Mucosa of descending colon (tissue), 3 donors: ENCODE data around the gene RB1. TPM values are rescaled to one million over a fixed set of nuclear protein-coding genes. Genes with fewer than 3 reads are reported as not detected.

Experiments
- ATAC-seq: fragments of 200-7000 bp; cut with Tn5 transposase; one replicate; pipeline ENCODE4 v1.9.1; 2020; ENCODE audit warnings: mild to moderate bottlenecking, moderate library complexity
- DNase-seq, 3 donors: peaks; one replicate each; pipeline ENCODE4 v3.0.0-alpha.2; 2020
- H3K36me3 ChIP-seq: fragments of 200-600 bp; one replicate; pipeline ENCODE4 v1.8.0; 2021; ENCODE audit warnings: low read depth, mild to moderate bottlenecking
- H3K4me1 ChIP-seq: fragments of 200-600 bp; one replicate; pipeline ENCODE4 v1.8.0; 2021; ENCODE audit warnings: low read depth, mild to moderate bottlenecking
- H3K4me3 ChIP-seq: fragments of 200-600 bp; one replicate; pipeline ENCODE4 v1.8.0; 2021; ENCODE audit warnings: mild to moderate bottlenecking
- H3K9me3 ChIP-seq: fragments of 200-600 bp; one replicate; pipeline ENCODE4 v1.8.0; 2021; ENCODE audit warnings: mild to moderate bottlenecking
- intact Hi-C, 2 donors: fragments of 100-400 bp; cut with DNase I in 1 of 2; cut with micrococcal nuclease in 1 of 2; formaldehyde crosslinking; loops; one replicate each; pipeline versions ENCODE4 v1.11.0 to v1.11.1; 2022; cut with DNase I, micrococcal nuclease
- total RNA-seq, 3 donors: library from RNA; stranded (reverse); fragmentation: NEBNext Ultra II Directional in 2 of 3; extraction: Animal tissue kit (Norgen Biotek cat#: 25700) in 2 of 3; gene quantifications; one replicate each; pipeline versions ENCODE4 v1.2.1 to v1.2.4, GENCODE V29; 2021 to 2023
- TF ChIP-seq, protein P1 (sequence below): fragments of 200-600 bp; IDR thresholded peaks from one replicate; pipeline ENCODE4 v1.8.0; 2022; ENCODE audit warnings: antibody characterized with exemption, mild to moderate bottlenecking
- donor health status: DM: no; HTN: no; CAD: no; lungs with moderate emphysema.
- donor health status: DM: no; HTN: no; CAD: no.
- donor health status: DM: no; HTN: yes; CAD: no.

RB1 gene
- total RNA-seq, 3 donors from 2014 or later = 23.4 to 30.0 (median 29.3) TPM

- intact Hi-C loops = no loop called here
- DNase-seq (no peak), ATAC-seq (no peak)
- Histone ChIP-seq H3K4me3 (no peak overlapping the region), H3K9me3 (no peaks in the 10 kb centered on the region), H3K4me1 (no peaks in the 10 kb centered on the region), H3K36me3 (no peaks in the 10 kb centered on the region)
- TF ChIP-seq, protein P1, sequence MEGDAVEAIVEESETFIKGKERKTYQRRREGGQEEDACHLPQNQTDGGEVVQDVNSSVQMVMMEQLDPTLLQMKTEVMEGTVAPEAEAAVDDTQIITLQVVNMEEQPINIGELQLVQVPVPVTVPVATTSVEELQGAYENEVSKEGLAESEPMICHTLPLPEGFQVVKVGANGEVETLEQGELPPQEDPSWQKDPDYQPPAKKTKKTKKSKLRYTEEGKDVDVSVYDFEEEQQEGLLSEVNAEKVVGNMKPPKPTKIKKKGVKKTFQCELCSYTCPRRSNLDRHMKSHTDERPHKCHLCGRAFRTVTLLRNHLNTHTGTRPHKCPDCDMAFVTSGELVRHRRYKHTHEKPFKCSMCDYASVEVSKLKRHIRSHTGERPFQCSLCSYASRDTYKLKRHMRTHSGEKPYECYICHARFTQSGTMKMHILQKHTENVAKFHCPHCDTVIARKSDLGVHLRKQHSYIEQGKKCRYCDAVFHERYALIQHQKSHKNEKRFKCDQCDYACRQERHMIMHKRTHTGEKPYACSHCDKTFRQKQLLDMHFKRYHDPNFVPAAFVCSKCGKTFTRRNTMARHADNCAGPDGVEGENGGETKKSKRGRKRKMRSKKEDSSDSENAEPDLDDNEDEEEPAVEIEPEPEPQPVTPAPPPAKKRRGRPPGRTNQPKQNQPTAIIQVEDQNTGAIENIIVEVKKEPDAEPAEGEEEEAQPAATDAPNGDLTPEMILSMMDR = no peak
These were observed 208.2 kb downstream of the RB1 start for GRCh38 chr13:48511621-48512230.

DNA sequence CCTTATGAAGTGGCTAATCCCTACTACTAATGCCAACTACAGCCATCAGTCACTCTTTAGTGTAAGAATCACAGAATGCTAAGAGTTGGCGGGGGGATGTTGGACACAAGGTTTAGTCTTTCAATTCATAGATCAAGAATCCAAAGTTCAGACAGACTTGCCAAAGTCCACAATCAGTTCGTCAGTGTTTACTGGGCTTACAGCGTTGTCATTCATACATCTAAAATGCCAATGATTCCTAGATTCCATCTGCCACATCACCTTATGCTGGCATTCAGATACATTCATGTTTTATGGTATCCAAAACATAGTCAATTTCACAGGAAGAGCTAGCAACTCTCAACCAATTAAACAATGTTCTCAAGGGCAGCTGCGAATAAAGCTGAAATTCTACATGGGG, 211.2 kb downstream of the RB1 start:
- DNase-seq = no peak
- intact Hi-C loops = no loop called here
- TF ChIP-seq, protein P1 = no peak
- Histone ChIP-seq H3K4me3 (no peak overlapping the region), H3K4me1 (no peaks in the 10 kb centered on the region), H3K36me3 (no peaks in the 10 kb centered on the region), H3K9me3 (no peaks in the 10 kb centered on the region)
- ATAC-seq = no peak

- Histone ChIP-seq H3K4me3 (no peak overlapping the region), H3K4me1 (no peaks in the 10 kb centered on the region), H3K36me3 (no peaks in the 10 kb centered on the region), H3K9me3 (no peaks in the 10 kb centered on the region)
- no peak for DNase-seq
- ATAC-seq = no peak
- intact Hi-C loops = no loop called here
- TF ChIP-seq, protein P1 = no peak
These were observed 212.2 kb downstream of the RB1 start for GRCh38 chr13:48515732-48516131.

- no peaks in the 10 kb centered on the region for H3K4me1 ChIP-seq
- no peaks in the 10 kb centered on the region for H3K9me3 ChIP-seq
- DNase-seq = no peak
- TF ChIP-seq, protein P1 = no peak
- intact Hi-C loops = no loop called here
- no peak for ATAC-seq
- H3K36me3 ChIP-seq = no peaks in the 10 kb centered on the region
- no peak overlapping the region for H3K4me3 ChIP-seq
These were observed 214.5 kb downstream of the RB1 start for GRCh38 chr13:48518083-48518482.

- TF ChIP-seq, protein P1 = no peak
- DNase-seq (no peak), ATAC-seq (no peak)
- Histone ChIP-seq H3K4me1 (peaks cover 2% of the 10 kb centered on the region), H3K4me3 (no peak overlapping the region), H3K9me3 (no peaks in the 10 kb centered on the region), H3K36me3 (no peaks in the 10 kb centered on the region)
- intact Hi-C loops = no loop called here
These were observed 222.7 kb downstream of the RB1 start for GRCh38 chr13:48526286-48526685.

GRCh38 chr13:48527955-48528354, 224.4 kb downstream of the RB1 start:
- DNase-seq = no peak
- no peak overlapping the region for H3K4me3 ChIP-seq
- H3K4me1 ChIP-seq = peaks cover 5% of the 10 kb centered on the region
- intact Hi-C loops = no loop called here
- ATAC-seq = no peak
- TF ChIP-seq, protein P1 = no peak
- no peaks in the 10 kb centered on the region for H3K36me3 ChIP-seq
- no peaks in the 10 kb centered on the region for H3K9me3 ChIP-seq
